Kidney (tissue), 14 donors: ENCODE measurements around the gene UNC93A. TPM values are rescaled to one million over a fixed set of nuclear protein-coding genes. Genes with fewer than 3 reads are reported as not detected.
"Not testable (repeated sequence)": the region's sequence is repeated elsewhere in the genome, so short reads cannot be mapped to it uniquely, and the experiment has no call there.

Experiments used
- DNase-seq, 5 donors: peaks; one replicate each; pipeline ENCODE4 v3.0.0-alpha.2; 2013 to 2020
- FAIRE-seq: peaks from 2 replicates; lab custom pipeline; 2012; peaks lifted over from hg19 to GRCh38; lab: Jason Lieb, UNC
- H3K27ac ChIP-seq, 2 donors: one replicate each; pipeline ENCODE4 v1.7.0; 2013; ENCODE audit warnings: low read depth in 2 of 2, low read length in 2 of 2, inconsistent platforms in 1 of 2
- H3K27me3 ChIP-seq: one replicate; pipeline ENCODE4 v1.7.1; 2013; ENCODE audit warnings: low read length, inconsistent platforms; ENCODE audit not compliant: control insufficient read depth, insufficient read depth
- H3K36me3 ChIP-seq, 3 donors: one replicate each; pipeline versions ENCODE4 v1.7.0 to v1.7.1; 2013; ENCODE audit warnings: low read length in 3 of 3, control low read depth in 1 of 3, inconsistent platforms in 1 of 3; ENCODE audit not compliant: insufficient read depth in 3 of 3, control insufficient read depth in 2 of 3
- H3K4me1 ChIP-seq, 3 donors: one replicate each; pipeline versions ENCODE4 v1.7.0 to v1.7.1; 2013; ENCODE audit warnings: low read length in 3 of 3, inconsistent platforms in 1 of 3, low read depth in 1 of 3; ENCODE audit not compliant: control insufficient read depth in 2 of 3, insufficient read depth in 2 of 3
- H3K4me3 ChIP-seq, 3 donors: one replicate each; pipeline versions ENCODE4 v1.7.0 to v1.8.1; 2013; ENCODE audit warnings: low read length in 3 of 3, control low read depth in 1 of 3, inconsistent platforms in 1 of 3
- H3K9ac ChIP-seq, 3 donors: one replicate each; pipeline versions ENCODE4 v1.7.0 to v1.7.1; 2013; ENCODE audit warnings: low read length in 3 of 3, control low read depth in 1 of 3, inconsistent platforms in 1 of 3
- H3K9me3 ChIP-seq, 3 donors: one replicate each; pipeline versions ENCODE4 v1.7.0 to v1.7.1; 2013; ENCODE audit warnings: low read length in 3 of 3, control low read depth in 1 of 3, inconsistent platforms in 1 of 3; ENCODE audit not compliant: control insufficient read depth in 2 of 3, insufficient read depth in 1 of 3
- CTCF ChIP-seq: IDR thresholded peaks from 3 replicates; pipeline ENCODE4 v1.5.1; 2012; ENCODE audit warnings: mild to moderate bottlenecking, moderate library complexity, borderline replicate concordance; ENCODE audit not compliant: insufficient read depth; ENCODE audit errors: extremely low read depth
- intact Hi-C: fragments of 100-400 bp; cut with DNase I; formaldehyde crosslinking; loops from one replicate; pipeline ENCODE4 v1.11.1; 2022
- polyA plus RNA-seq: library from polyadenylated mRNA; stranded (reverse); fragments of 350-450 nt; fragmentation: Illumina TruSeq; extraction: RNeasy Lipid Tissue Mini Kit (QIAGEN cat#74804); gene quantifications from one replicate; pipeline ENCODE4 v1.2.3, GENCODE V29; 2014; ENCODE audit warnings: low read depth, low replicate concordance; ENCODE audit not compliant: insufficient read depth
- total RNA-seq: library from RNA; stranded (reverse); fragmentation: NEBNext Ultra II Directional; extraction: Animal tissue kit (Norgen Biotek cat#: 25700); gene quantifications from one replicate; pipeline ENCODE4 v1.2.1, GENCODE V29; 2021
- donor health status: control.
- donor health status: control.
- donor health status: control.
- donor health status: control.
- donor health status: control.
- donor health status: DM: yes; HTN: yes; CAD: no.
- donor health status: Normal renal cell carcinoma (clear cell type).

Gene UNC93A
- total and polyA plus RNA-seq, 2 donors from 2014 or later = 0.56 TPM; not detected in 1

GRCh38 chr6:167311286-167311685 lies 20.2 kb downstream of the UNC93A start:
- intact Hi-C loops = no loop called here
- no peaks in the 10 kb centered on the region for H3K9me3 ChIP-seq
- FAIRE-seq (no peak), DNase-seq (peak in 1 of 5 donors; percentile 31)
- H3K9ac ChIP-seq = no peak overlapping the region
- no peaks in the 10 kb centered on the region for H3K4me1 ChIP-seq
- H3K4me3 ChIP-seq = no peak overlapping the region
- TF ChIP-seq CTCF = no peak
- H3K27me3 ChIP-seq = no peaks in the 10 kb centered on the region
- no peak overlapping the region for H3K27ac ChIP-seq
- H3K36me3 ChIP-seq = no peaks in the 10 kb centered on the region

GRCh38 chr6:167311691-167312090 lies 20.6 kb downstream of the UNC93A start:
- H3K36me3 ChIP-seq, H3K27ac ChIP-seq, intact Hi-C loops, H3K9me3 ChIP-seq, H3K4me3 ChIP-seq, DNase-seq, H3K27me3 ChIP-seq, FAIRE-seq, H3K9ac ChIP-seq, H3K4me1 ChIP-seq: not testable (repeated sequence)

- no peak overlapping the region for H3K27ac ChIP-seq
- FAIRE-seq (no peak), DNase-seq (no peak)
- no peaks in the 10 kb centered on the region for H3K4me1 ChIP-seq
- no peaks in the 10 kb centered on the region for H3K36me3 ChIP-seq
- H3K4me3 ChIP-seq = no peak overlapping the region
- intact Hi-C loops = no loop called here
- TF ChIP-seq CTCF = no peak
- no peaks in the 10 kb centered on the region for H3K9me3 ChIP-seq
- no peak overlapping the region for H3K9ac ChIP-seq
- no peaks in the 10 kb centered on the region for H3K27me3 ChIP-seq
These were observed 23.2 kb downstream of the UNC93A start for GRCh38 chr6:167314180-167314821.

- H3K36me3 ChIP-seq = no peaks in the 10 kb centered on the region
- intact Hi-C loops = no loop called here
- no peak overlapping the region for H3K27ac ChIP-seq
- TF ChIP-seq CTCF = no peak
- FAIRE-seq (no peak), DNase-seq (no peak)
- H3K9ac ChIP-seq = no peak overlapping the region
- H3K4me1 ChIP-seq = no peaks in the 10 kb centered on the region
- H3K4me3 ChIP-seq = no peak overlapping the region
- H3K27me3 ChIP-seq = no peaks in the 10 kb centered on the region
- no peaks in the 10 kb centered on the region for H3K9me3 ChIP-seq
These were observed 26.1 kb downstream of the UNC93A start for GRCh38 chr6:167317172-167317571.

- H3K36me3 ChIP-seq, H3K9ac ChIP-seq, DNase-seq, intact Hi-C loops, H3K27me3 ChIP-seq, H3K4me1 ChIP-seq, H3K4me3 ChIP-seq, H3K27ac ChIP-seq, H3K9me3 ChIP-seq, FAIRE-seq: not testable (repeated sequence)
These were observed 27.2 kb downstream of the UNC93A start for GRCh38 chr6:167318354-167318753.

GRCh38 chr6:167318856-167319255 lies 27.7 kb downstream of the UNC93A start:
- H3K9me3 ChIP-seq, H3K27ac ChIP-seq, H3K4me1 ChIP-seq, H3K36me3 ChIP-seq, H3K4me3 ChIP-seq, FAIRE-seq, H3K27me3 ChIP-seq, intact Hi-C loops, H3K9ac ChIP-seq: not testable (repeated sequence)
- DNase-seq = peak in 1 of 5 donors; percentile 29
